ENCODE results near the gene UGCG. TPM values are rescaled to one million over a fixed set of nuclear protein-coding genes. Genes with fewer than 3 reads are reported as not detected.
"Not testable (repeated sequence)": the region's sequence is repeated elsewhere in the genome, so short reads cannot be mapped to it uniquely, and the experiment has no call there.

UGCG gene
- total RNA-seq, 1 donor from 2014 or later: 172 TPM

DNA sequence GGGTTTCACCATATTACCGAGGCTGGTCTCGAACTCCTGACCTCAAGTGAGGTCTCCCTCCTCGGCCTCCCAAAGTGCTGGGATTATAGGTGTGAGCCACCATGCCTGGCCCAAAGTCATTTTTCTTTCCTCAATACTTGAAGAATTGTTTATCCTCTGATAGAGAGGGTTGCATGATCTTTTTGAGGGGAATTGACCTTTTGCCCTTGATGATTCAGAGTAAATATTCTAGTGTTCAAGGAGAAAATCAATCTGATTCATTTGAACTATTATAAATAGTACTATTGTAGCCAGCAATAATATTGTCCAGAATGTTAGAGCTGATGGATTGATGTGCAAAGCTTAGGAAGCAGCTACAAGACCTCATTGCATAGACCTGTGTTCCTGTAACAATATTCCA lies 47.1 kb downstream of the UGCG start:
- Histone ChIP-seq H3K27me3 (ENCODE audit: control insufficient read depth, insufficient read depth, low read length) (no peaks in the 10 kb centered on the region), H3K4me3 (ENCODE audit: low read depth, low read length) (no peak overlapping the region), H3K36me3 (ENCODE audit: control insufficient read depth, insufficient read depth, low read length) (no peaks in the 10 kb centered on the region)
- DNase-seq (ENCODE audit: low read depth): no peak
- TF ChIP-seq, protein P1, sequence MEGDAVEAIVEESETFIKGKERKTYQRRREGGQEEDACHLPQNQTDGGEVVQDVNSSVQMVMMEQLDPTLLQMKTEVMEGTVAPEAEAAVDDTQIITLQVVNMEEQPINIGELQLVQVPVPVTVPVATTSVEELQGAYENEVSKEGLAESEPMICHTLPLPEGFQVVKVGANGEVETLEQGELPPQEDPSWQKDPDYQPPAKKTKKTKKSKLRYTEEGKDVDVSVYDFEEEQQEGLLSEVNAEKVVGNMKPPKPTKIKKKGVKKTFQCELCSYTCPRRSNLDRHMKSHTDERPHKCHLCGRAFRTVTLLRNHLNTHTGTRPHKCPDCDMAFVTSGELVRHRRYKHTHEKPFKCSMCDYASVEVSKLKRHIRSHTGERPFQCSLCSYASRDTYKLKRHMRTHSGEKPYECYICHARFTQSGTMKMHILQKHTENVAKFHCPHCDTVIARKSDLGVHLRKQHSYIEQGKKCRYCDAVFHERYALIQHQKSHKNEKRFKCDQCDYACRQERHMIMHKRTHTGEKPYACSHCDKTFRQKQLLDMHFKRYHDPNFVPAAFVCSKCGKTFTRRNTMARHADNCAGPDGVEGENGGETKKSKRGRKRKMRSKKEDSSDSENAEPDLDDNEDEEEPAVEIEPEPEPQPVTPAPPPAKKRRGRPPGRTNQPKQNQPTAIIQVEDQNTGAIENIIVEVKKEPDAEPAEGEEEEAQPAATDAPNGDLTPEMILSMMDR (IDR thresholded peaks at IDR 0.05; ENCODE audit: insufficient read depth, low read length, poor library complexity, severe bottlenecking): no peak

DNA sequence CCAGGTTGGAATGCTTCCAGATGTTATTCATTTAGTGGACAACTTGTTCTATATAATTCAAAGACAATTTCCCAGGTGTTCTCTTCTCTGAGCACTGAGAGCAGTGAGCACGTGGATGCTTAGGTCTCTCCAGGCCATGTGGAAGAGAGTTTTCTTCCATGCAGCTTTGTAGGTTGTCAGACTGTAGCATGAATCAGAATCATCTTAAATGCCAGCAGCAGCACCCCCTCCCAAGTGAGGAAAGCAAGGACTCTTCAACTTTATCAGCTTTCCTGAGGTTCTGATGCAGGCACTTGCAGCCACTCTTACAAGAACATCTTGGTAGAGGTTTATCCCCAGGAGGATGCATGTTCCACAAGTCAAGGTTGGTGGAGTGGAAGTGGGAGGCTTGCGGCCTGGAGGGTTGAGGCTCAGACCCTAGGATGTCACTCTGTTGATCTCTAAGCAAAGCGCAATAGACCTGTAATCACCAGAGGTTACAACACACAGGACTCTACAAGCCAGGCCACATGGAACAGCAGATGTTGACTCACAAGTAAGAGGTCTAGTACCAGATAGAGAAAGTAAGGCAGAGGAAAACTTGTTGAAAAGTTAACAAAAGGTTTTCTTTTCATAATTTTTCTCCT lies 47.7 kb downstream of the UGCG start:
- Histone ChIP-seq H3K36me3 (ENCODE audit: control insufficient read depth, insufficient read depth, low read length) (no peaks in the 10 kb centered on the region), H3K27me3 (ENCODE audit: control insufficient read depth, insufficient read depth, low read length) (no peaks in the 10 kb centered on the region), H3K4me3 (ENCODE audit: low read depth, low read length) (no peak overlapping the region)
- no peak for DNase-seq (ENCODE audit: low read depth)
- TF ChIP-seq, protein P1 (IDR thresholded peaks at IDR 0.05; ENCODE audit: insufficient read depth, low read length, poor library complexity, severe bottlenecking): no peak

DNA sequence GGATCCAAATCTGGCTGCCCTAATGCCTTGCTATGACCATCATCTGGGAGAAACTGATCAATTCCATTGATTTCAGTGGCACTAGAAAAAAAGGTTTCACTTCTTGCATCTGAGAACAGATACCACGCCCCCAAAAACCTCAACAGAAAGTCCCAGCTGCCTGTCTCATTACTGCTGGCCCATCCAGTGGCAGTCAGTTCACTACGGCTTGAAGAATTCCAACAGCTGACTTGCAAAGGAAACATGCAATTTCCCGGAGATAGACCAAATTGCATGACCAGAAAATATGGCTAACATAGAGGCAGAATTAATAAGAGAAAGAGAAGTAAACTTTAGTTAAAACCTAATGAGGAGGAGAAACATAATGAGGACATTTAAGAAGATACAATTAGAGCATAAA lies 48.6 kb downstream of the UGCG start:
- no peak for DNase-seq (ENCODE audit: low read depth)
- Histone ChIP-seq H3K27me3 (ENCODE audit: control insufficient read depth, insufficient read depth, low read length) (no peaks in the 10 kb centered on the region), H3K4me3 (ENCODE audit: low read depth, low read length) (no peak overlapping the region), H3K36me3 (ENCODE audit: control insufficient read depth, insufficient read depth, low read length) (no peaks in the 10 kb centered on the region)
- TF ChIP-seq, protein P1 (IDR thresholded peaks at IDR 0.05; ENCODE audit: insufficient read depth, low read length, poor library complexity, severe bottlenecking): no peak

DNA sequence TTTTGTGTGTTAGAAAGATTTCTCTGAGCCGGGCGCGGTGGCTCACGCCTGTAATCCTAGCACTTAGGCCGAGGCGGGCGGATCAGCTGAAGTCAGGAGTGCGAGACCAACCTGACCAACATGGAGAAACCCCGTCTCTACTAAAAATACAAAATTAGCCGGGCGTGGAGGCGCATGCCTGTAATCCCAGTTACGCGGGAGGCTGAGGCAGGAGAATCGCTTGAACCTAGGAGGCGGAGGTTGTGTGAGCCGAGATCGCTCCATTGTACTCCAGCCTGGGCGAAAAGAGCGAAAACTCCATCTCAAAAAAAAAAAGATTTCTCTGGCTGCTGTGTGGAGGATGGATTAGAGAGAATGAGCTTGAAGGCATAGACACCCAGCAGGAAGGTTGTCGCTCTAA lies 51.5 kb downstream of the UGCG start:
- DNase-seq (ENCODE audit: low read depth); H3K4me3 ChIP-seq (ENCODE audit: low read depth, low read length); H3K27me3 ChIP-seq (ENCODE audit: control insufficient read depth, insufficient read depth, low read length); H3K36me3 ChIP-seq (ENCODE audit: control insufficient read depth, insufficient read depth, low read length): not testable (repeated sequence)

DNA sequence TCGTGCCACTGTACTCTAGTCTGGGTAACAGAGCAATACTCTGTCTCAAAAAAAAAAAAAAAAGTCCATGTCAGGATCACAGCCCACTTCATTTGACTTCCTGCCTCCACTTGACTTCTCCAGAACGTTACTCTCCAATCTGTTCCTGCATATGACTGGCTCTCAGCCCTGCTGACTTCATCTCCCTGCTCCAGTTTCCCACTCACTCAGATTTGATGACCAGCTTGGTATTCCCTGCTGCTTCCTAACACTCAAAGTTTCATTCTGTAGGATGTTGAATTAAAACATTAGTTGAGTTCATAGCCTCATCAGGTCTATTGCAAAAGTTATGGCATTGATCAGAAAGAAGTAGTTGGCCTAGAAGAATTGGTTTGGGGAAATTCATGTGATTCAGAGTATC lies 52.3 kb downstream of the UGCG start:
- H3K4me3 ChIP-seq (ENCODE audit: low read depth, low read length): no peak overlapping the region

DNA sequence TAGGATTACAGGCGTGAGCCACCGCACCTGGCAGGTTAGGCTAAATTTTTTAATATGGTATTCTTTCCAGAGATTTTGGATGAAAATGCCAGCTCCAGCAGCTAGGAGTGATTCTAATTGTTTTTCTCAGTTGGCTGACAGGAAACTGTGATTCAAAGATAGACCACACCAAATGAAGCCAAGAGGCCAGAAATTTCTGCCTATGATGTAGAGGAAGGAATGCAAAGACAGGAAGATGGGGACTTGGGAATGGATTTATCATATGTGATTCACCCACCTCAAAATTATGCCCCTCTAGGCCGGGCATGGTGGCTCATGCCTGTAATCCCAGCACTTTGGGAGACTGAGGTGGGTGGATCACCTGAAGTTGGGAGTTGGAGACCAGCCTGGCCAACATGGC lies 53.3 kb downstream of the UGCG start:
- DNase-seq (ENCODE audit: low read depth): no peak

More for the DNA sequence above, 52.3 kb downstream of the UGCG start:
- Histone ChIP-seq H3K36me3 (ENCODE audit: control insufficient read depth, insufficient read depth, low read length) (no peaks in the 10 kb centered on the region), H3K27me3 (ENCODE audit: control insufficient read depth, insufficient read depth, low read length) (no peaks in the 10 kb centered on the region)
- no peak for DNase-seq (ENCODE audit: low read depth)
- TF ChIP-seq, protein P1 (IDR thresholded peaks at IDR 0.05; ENCODE audit: insufficient read depth, low read length, poor library complexity, severe bottlenecking): no peak

More for the DNA sequence above, 53.3 kb downstream of the UGCG start:
- TF ChIP-seq, protein P1 (IDR thresholded peaks at IDR 0.05; ENCODE audit: insufficient read depth, low read length, poor library complexity, severe bottlenecking): no peak
- H3K4me3 ChIP-seq (ENCODE audit: low read depth, low read length): no peak overlapping the region
- H3K27me3 ChIP-seq (ENCODE audit: control insufficient read depth, insufficient read depth, low read length): no peaks in the 10 kb centered on the region
- no peaks in the 10 kb centered on the region for H3K36me3 ChIP-seq (ENCODE audit: control insufficient read depth, insufficient read depth, low read length)

Measured in kidney epithelial cell (primary cell).